HG03039 (cell line): ENCODE measurements around the gene TPD52L1.
"Not testable (repeated sequence)": the region's sequence is repeated elsewhere in the genome, so short reads cannot be mapped to it uniquely, and the experiment has no call there.

Experiments used
- ATAC-seq: cut with Tn5 transposase; IDR thresholded peaks from one replicate; pipeline ENCODE4 v1.9.1; 2021; ENCODE audit warnings: mild to moderate bottlenecking, moderate library complexity; ENCODE audit not compliant: unreplicated experiment

TPD52L1 gene

DNA sequence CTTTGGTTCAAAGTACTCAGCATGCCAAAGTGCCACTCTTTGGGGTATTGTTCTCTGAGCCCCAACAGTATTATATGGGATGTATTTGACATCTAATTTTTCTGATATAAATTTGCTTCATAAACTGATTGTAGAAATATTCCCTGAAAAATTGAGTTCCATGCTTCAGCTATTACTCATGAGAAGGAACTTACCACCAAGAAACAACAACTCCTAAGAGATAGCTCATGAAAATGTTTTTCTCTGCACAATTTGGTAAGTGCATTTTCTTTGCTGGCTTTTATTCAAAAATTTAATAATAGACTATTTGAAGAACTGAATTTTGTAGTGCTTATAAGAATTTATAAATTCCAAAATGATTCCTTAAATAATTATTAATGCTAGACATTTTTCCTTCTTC, 12.8 kb upstream of the TPD52L1 start:
- ATAC-seq, result no peak

DNA sequence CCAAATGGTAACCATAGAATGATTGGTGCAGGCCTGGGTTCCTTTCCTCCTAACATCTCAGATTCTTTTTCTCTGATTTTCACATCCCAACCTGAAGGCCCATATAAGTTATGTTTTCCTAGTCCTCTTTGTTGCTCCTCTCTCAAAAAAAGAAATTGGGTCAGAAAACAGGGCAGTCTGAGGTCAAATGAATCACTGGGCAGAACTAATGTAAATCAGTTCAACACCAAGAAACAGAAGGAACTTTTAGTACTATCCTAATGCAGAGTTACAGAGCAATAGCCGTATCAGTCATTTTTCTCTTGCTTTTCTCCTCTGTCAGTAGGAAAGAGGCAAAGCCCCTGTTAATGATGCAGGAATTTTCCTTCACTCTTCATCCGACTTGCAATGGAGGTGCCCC, 11.0 kb upstream of the TPD52L1 start:
- no peak for ATAC-seq

DNA sequence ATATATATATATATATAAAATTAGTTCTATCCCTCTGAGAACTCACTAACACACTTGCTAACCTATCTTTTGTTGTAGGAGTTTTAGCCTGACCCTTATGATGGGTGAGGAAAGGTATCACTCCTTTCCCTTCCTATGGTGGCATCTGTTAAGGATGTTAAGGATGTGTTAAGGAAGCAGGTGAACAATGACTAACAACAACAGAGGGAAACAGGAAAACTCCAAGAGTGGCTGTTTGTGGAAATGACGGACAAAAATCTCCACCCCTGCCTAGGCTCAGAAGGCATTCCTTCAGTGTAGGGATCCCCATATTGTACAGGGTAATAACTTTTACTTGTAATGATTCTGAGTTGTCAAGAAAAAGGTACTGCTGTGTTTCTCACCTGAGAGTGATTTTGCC, 8.8 kb upstream of the TPD52L1 start:
- no peak for ATAC-seq

DNA sequence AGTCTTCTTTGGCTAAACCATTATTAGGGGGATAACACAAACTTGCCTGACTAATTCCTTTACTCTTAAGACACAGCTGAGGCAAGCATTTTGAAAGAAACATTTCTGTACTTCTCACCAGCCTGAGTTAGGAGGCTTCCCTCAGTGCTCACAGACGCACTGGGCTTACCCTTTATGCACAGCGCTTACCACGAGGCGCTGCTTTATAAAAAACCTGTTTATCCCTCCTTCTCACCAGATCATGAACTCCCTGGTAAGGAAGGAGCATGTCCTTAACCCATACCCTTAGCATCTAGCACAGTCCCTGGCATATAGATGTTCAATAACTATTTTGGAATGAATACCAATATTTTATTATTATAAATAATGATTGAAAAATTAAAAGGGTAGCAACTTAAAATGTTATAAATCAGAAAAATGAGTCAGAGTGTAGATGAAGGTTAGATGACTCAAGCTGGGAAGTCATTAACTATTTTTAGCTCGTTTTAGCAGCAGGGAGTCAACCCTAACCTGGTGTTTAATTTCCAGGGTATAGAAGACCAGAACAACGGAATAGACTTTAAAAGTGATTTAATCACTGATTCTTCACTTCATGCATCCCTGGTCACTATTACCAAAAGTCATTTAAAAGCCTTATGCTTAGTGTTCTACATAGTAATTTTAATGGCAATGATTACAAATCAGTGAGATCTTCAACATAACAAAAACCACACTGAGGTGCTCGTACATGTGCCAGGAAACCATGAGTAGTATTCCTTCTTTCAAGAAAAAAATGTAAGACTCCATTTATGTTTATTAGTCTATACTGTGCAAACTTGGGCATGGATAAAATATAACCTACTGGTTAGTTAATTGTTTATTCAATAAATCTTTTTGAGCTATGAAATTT, 4.1 kb upstream of the TPD52L1 start:
- ATAC-seq, result no peak

DNA sequence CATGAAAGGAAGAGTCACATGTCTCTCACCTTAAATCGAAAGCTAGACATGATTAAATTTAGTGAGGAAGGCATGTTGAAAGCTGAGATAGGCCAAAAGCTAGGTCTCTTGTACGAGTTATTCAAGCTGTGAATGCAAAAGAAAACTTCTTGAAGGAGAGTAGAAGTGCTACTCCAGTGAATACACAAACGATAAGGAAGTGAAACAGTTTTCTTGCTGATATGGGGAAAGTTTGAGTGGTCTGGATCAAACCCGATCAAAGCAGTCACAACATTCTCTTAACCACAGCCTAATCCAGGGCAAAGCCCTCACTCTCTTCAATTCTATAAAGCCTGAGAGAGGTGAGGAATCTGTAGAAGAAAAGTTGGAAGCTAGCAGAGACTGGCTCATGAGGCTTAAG, 1.9 kb upstream of the TPD52L1 start:
- ATAC-seq, result no peak

DNA sequence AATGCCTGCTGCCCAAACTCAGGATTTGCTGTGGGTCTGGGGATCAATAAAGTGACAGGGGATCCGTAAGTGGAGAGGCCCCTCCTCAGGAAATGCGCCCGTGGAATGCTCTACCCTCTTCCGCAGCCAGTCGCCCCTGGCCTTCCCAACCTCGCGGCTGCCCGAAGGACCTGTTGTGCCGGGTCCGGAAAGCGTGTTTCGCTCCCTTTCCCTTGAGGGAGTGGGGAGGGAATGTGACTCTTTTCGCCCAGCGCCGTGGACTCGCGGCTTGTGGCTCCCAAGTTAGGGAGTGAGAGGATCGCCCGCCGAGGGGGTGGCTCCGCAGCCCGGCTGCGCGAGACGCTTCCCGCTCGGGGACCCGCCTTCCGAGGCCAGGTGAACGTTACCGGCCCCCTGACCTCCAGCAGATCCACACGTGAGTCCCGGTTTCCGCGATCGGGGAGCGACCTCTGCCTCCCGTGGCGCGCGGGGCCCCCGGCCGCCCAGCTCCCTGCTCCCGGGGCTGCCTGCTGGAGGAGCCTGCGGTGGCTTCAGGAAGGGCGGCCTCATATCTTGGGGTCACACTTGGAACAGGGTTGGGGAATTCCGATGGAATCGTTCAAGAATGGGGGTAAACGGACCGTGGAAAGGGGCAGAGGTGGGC, 666 bp downstream of the TPD52L1 start:
- no peak for ATAC-seq

DNA sequence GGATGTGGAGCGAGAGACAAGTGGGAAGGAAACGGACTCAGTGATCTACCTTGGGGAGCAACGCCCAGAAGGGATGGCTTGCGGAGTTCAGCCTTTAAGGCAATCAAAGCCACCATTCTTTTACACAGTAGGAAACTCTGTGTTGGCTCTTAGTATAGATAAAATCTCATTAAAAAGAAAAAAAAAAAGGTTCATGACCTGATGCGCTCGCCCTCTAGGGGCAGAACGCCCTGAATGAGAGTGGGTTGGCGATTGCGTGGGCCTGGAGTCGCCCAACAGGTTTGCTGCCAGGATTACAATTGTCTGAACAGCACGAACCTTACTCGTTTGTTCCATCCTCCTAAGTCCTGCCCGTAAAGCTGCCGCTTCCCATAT, 1.2 kb downstream of the TPD52L1 start:
- no peak for ATAC-seq

DNA sequence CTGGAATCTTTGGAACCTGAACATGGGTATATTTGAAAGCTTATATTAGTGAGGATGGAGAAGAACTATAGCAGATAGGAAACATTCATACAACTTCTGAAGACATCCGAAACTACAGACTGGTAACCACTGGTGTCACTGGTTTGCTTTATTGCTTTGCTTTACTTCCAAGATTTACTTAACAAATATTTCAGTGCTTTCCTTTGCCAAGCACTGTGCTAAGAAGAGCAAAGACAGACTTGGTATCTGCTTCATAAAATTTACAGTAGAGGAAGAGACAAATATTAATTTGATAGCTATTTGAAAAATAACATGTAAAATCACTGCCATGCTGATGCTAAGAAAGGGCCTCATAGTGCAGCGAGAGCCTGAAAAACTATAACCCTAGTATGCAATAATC, 1.8 kb downstream of the TPD52L1 start:
- ATAC-seq, result no peak

DNA sequence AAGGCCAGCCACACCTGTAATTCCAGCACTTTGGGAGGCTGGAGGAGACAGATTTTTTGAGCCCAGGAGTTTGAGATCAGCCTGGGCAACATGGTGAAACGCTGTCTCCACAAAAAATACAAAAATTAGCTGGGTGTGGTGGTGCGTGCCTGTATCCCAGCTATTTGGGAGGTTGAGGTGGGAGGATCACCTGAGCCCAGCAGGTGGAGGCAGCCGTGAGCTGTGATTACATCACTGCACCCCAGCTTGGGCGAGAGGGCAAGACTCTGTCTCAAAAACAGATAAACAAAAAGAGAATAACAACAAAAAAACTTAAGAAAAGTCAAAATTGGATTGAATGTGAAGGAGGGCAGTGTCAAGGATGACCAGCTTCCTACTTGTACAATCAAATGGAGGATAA, 2.9 kb downstream of the TPD52L1 start:
- ATAC-seq, result no peak

DNA sequence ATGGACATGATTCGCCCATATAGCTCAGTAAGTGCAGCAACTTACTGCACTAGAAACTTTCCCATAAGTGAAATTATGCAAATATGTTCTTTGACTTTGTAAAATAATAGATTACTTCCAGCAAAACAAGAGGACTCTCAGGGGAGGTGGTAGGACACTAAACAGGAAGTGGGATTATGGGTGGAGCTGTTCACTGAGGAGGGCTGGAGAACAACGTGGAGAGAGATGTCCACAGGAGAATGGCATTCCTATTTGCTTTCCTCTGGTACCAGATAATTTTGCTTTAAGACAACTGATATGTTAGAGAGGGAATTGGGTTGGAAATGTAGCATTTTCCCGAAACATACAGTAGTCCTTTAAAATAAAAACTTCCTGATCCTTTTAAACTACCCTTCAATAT, 3.7 kb downstream of the TPD52L1 start:
- ATAC-seq, result no peak

DNA sequence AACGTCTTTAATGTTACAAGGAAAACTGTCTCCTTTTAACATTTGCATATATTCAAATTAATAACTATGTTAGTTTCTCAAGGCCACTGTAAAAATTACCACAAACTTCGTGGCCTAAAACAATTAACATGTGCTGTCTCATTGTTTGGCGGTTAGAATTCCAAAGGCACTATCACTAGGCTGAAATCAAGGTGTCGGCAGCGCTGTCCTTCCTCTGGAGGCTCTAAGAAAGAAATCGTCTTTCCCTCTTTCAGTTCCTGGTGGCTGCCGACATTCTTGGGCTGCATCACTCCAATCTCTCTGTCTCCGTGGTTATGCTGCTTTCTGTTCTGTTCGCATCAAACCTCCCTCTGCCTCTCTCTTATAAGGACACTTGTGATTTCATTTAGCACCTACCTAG, 4.2 kb downstream of the TPD52L1 start:
- no peak for ATAC-seq

DNA sequence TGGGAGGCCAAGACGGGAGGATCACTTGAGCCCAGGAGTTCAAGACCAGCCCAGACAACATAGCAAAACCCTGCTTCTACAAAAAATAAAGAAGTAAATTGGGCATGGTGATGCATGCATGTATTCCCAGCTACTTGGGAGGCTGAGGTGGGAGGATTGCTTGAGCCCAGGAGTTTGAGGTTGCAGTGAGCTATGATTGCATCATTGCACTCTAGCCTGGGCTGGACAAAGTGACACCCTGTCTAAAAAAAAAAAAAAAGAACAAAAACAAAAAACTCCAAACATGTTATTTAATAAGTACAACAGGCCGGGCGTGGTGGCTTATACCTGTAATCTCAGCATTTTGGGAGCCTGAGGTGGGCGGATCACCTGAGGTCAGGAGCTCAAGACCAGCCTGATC, 9.8 kb downstream of the TPD52L1 start:
- ATAC-seq, result not testable (repeated sequence)

DNA sequence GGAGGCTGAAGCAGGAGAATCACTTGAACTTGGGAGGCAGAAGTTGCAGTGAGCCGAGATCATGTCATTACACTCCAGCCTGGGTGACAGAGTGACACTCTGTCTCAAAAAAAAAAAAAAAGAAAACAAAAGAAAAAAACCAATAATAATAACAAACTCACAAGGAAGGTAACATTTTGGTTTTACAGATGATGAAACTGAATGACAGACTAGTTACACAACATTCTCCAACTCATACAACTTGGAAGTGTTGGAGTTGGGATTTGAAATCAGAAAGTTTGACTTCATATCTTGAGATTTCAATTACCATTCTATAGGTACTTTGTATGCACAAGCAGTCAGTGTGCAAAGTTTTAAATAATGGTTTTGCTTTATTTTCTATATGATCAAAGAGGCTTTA, 10.2 kb downstream of the TPD52L1 start:
- no peak for ATAC-seq

DNA sequence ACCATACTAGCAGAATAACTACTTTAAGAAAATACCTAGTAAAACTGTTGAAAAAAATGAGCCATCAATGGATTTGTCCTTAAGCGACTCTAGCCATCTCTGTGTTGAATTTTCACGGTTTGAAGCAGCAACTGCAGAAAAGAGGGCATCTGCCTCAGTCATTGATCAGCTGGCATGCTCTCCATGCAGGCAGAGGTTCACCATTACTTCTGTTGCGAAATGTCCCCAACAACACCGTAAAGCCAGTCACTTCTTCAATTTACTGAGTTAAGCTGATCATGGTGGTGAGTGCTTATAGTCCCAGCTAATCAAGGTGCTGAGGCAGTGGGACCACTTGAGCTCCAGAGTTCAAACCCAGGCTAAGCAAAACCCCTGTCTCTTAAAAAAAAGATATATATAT, 11.1 kb downstream of the TPD52L1 start:
- ATAC-seq, result no peak

DNA sequence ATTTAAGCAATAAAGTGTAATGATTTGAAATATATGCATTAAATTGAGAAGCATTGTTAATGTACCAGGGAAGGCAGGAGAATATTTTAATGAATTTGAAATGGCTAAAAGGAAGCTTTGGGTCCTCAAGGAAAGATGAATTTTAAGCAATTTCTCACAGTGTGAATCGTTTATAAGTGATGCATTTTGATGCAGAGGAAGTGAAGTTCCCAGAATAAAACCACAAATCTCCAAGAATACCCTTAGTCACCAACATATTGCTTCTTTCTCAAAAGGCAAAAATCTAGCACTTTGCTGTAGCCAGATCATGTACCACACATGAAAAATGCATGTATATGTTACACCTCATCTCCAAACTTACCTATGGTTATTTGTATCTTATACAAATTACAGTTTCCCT, 11.7 kb downstream of the TPD52L1 start:
- no peak for ATAC-seq

DNA sequence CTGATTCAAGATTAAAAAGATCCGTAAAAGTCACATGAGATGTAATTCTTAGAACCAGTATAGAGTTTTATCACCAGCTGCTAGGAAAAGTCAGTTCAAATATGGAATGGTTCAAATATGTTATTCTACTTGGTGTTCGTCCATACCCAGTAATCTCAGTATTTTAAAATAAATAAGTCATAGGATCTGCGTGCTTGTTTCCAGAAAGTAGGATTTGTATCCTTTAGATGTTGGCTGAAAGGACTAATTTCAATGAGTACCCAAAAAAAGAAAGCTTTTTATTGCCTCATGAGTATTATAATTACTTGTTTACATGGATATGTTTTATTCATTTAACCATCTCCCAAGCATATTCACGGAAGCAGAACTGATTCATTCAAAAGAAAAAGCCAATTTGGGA, 12.2 kb downstream of the TPD52L1 start:
- ATAC-seq, result no peak

DNA sequence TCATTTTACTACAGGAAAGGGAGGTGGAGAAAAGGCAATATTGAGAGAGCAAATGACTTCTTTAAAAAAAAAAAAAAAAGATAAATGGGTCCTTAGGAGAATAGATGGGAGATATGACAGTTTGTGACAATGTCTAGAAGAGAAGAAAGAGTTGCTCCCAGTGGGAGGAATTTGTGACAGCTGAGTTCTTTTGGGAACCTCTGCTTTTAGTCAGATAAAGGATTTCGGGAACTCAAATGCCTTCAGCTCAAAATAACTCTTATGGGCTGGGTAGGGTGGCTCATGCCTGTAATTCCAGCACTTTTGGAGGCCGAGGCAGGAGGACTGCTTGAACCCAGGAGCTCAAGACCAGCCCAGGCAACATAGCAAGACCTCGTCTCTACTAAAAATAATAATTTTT, 13.1 kb downstream of the TPD52L1 start:
- no peak for ATAC-seq

DNA sequence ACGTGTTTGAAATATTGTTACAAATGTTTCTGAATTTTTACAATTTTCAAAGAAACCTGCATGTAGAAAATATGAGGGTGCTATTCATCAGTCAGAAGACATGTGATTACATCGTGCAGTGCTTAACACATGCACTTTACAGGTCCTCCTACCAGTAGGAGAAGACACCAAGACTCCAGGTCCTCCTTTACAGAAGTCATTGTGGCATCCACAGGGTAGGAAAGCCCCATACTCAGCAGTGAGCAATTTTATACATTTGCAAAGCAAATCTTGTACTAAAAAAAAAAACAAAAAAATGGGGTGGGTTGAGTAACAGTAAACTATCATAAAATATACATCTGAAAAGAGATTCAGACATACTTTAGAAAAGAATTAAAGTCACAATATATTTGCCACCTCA, 14.0 kb downstream of the TPD52L1 start:
- ATAC-seq, result no peak

DNA sequence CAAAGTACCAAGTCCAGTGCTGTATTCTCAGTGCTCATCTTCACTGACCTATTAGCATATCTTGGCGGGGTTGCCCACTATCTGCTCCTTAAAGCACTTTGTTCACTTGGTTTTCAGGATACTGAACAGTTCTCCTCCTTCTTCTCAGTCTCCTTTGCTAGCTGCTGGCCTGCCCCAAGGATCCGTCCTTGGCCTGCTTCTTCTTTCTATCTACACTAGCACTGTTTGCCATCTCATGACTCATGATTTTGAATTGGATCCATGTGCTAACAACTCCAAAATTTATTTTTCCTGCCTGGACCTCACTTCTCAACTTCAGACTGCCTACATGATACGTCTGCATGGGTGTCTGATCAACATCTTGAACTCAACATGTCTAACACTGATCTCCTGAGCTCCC, 15.5 kb downstream of the TPD52L1 start:
- no peak for ATAC-seq

DNA sequence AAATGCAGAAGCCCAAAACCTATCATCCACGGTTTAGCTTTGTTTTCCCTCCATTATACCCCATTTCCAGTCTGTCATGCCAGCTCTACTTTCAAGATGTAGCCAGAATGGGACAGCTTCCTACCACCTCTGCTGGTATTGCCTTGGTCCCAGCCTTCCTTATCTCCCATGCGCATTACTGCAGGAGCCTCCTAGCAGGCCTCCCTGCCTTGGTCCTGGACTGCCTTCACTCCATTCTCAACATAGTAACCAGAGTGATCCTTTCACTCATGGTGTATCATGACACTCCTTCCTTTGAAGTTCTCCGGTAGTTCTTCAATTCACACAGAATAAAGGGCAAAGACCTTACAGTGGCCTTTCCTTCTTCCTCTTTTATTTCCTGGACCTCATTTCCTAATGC, 15.9 kb downstream of the TPD52L1 start:
- ATAC-seq, result no peak

DNA sequence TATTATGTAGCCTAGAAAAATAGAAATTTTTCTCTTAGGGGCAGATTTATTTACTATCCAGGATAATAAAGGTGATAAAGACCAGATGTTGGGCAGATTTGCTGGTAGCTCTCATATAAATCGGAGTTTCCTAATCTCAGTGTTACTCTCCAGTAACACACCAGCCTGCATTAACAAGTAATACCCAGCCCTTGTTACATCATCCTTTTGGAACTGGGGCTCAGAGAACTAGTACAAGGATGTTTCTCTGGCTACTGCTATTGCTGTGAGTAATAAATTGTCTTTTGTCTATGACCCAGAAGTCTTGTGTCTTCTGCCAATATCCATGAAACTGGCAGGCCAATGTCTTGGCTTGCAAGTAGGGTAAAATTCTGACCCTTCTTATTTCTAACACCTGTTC, 16.8 kb downstream of the TPD52L1 start:
- ATAC-seq, result no peak

DNA sequence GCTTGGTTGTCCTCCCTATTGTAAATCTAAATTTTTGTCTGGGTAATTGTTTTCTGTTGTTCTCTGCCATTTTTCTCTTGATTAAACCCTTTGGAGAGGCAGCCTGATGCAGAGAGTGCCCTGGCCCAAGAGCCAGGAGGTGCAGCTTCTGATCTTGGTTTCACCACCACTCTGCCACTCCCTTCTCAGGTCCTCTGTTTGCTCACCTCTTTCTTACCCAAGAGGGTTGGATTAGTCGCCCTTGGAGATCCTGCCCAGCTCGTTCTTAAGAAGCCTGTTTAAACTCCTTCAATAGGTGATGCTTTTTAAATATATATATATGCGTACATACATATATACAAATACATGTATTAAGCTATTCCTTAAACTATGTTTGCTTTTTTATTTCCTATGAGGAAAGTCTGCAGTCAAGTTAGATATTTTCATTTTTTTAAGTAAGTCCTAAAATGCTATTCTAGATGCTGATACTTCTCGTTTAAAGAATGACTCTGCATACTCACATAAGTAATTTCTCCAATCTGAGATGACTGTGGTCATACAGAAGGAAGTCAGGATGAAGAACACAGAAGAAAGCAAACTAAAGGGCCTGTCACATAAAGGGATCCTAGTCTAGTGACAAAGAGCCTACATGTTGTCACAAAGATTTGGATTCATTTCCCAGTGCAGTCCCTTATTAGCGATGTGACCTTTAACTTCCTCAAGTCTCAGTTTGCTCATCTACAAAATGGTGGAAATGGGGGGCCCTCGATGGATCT, 19.9 kb downstream of the TPD52L1 start:
- no peak for ATAC-seq
